ENCODE measurements around the gene WNT16.
"Not testable (repeated sequence)": the region's sequence is repeated elsewhere in the genome, so short reads cannot be mapped to it uniquely, and the experiment has no call there.

- TF ChIP-seq CTCF, POLR2A (IDR thresholded peaks at IDR 0.05): not testable (repeated sequence)
Measured at GRCh38 chr7:121289930-121290329, 38.9 kb upstream of the WNT16 start.

Measured in lower leg skin (tissue), 3 donors.